Measurements from ENCODE around the gene DTD1.

Gene DTD1

DNA sequence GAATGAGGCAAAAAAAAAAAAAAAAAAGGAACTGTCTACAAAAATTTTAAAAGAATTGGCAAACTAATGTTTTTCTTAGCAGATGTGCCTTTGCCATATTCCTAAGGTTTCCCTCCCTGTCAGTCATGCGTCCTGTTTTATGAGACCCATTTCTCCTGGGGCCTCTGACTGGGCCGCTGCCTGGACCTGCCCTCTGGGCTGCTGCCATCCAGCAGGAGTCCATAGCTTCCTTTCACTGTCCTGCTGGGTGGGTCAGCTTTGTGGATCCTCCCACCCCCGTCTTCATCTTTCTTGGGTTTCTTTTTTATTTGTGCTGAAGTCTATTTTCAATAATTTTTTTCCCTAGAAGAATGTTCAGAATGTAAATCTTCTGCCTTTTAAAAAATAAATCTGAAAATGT, 114.9 kb downstream of the DTD1 start:
- Histone ChIP-seq H3K36me3 (ENCODE audit: insufficient read depth, low read length) (no peaks in the 10 kb centered on the region), H3K79me2 (ENCODE audit: insufficient read depth, low read length) (no peaks in the 10 kb centered on the region), H3K9ac (ENCODE audit: low read length) (no peak overlapping the region), H3K9me3 (ENCODE audit: low read length) (no peaks in the 10 kb centered on the region), H2AFZ (ENCODE audit: low read length) (no peak overlapping the region), H4K20me1 (ENCODE audit: insufficient read depth, low read length) (no peaks in the 10 kb centered on the region), H3K4me2 (ENCODE audit: low read length) (no peak overlapping the region), H3F3A (ENCODE audit: insufficient read depth, low read length) (no peaks in the 10 kb centered on the region), H3K4me3 (ENCODE audit: low read depth, low read length, poor library complexity, severe bottlenecking) (no peak overlapping the region), H3K27ac (ENCODE audit: low read depth, low read length, poor library complexity, severe bottlenecking) (no peak overlapping the region), H3K4me1 (ENCODE audit: insufficient read depth, low read length, severe bottlenecking) (no peaks in the 10 kb centered on the region), H3K27me3 (ENCODE audit: insufficient read depth, low read length) (no peaks in the 10 kb centered on the region), H3K9me2 (ENCODE audit: low read depth, low read length) (no peaks in the 10 kb centered on the region)
- TF ChIP-seq, protein P1, sequence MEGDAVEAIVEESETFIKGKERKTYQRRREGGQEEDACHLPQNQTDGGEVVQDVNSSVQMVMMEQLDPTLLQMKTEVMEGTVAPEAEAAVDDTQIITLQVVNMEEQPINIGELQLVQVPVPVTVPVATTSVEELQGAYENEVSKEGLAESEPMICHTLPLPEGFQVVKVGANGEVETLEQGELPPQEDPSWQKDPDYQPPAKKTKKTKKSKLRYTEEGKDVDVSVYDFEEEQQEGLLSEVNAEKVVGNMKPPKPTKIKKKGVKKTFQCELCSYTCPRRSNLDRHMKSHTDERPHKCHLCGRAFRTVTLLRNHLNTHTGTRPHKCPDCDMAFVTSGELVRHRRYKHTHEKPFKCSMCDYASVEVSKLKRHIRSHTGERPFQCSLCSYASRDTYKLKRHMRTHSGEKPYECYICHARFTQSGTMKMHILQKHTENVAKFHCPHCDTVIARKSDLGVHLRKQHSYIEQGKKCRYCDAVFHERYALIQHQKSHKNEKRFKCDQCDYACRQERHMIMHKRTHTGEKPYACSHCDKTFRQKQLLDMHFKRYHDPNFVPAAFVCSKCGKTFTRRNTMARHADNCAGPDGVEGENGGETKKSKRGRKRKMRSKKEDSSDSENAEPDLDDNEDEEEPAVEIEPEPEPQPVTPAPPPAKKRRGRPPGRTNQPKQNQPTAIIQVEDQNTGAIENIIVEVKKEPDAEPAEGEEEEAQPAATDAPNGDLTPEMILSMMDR (IDR thresholded peaks at IDR 0.05; ENCODE audit: low read length), result no peak
- no peak for TF ChIP-seq EZH2 (IDR thresholded peaks at IDR 0.05; ENCODE audit: borderline replicate concordance, low read length)

DNA sequence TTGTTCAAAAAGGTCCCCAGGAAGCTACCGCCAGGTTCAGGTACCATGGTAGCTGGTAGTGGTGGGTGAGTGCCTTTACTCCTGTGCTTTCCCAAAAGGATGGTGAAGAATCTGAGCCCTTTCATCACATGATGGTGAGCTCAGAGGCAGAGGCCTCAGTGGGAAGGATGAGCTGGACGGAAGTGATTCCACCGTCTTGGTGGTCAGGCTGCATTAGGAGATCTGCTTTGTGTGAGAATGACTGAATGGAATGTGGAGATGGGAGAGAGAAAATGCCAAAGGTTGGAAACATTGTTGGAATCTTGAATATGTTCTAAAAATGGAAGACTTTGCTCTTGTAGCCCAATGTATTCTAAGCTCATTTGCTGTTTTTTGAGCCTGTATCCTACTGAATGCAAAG, 117.6 kb downstream of the DTD1 start:
- H3K9me3 ChIP-seq (ENCODE audit: low read length), result no peaks in the 10 kb centered on the region
- no peaks in the 10 kb centered on the region for H3K36me3 ChIP-seq (ENCODE audit: insufficient read depth, low read length)
- H3K9ac ChIP-seq (ENCODE audit: low read length), result no peak overlapping the region
- no peak overlapping the region for H3K27ac ChIP-seq (ENCODE audit: low read depth, low read length, poor library complexity, severe bottlenecking)
- no peaks in the 10 kb centered on the region for H3K9me2 ChIP-seq (ENCODE audit: low read depth, low read length)
- no peaks in the 10 kb centered on the region for H3K4me1 ChIP-seq (ENCODE audit: insufficient read depth, low read length, severe bottlenecking)
- H3K4me3 ChIP-seq (ENCODE audit: low read depth, low read length, poor library complexity, severe bottlenecking), result no peak overlapping the region
- H3K79me2 ChIP-seq (ENCODE audit: insufficient read depth, low read length), result no peaks in the 10 kb centered on the region
- no peaks in the 10 kb centered on the region for H3F3A ChIP-seq (ENCODE audit: insufficient read depth, low read length)
- no peaks in the 10 kb centered on the region for H3K27me3 ChIP-seq (ENCODE audit: insufficient read depth, low read length)
- H3K4me2 ChIP-seq (ENCODE audit: low read length), result no peak overlapping the region
- H4K20me1 ChIP-seq (ENCODE audit: insufficient read depth, low read length), result no peaks in the 10 kb centered on the region
- TF ChIP-seq, protein P1 (IDR thresholded peaks at IDR 0.05; ENCODE audit: low read length), result no peak
- no peak for TF ChIP-seq EZH2 (IDR thresholded peaks at IDR 0.05; ENCODE audit: borderline replicate concordance, low read length)
- H2AFZ ChIP-seq (ENCODE audit: low read length), result no peak overlapping the region

DNA sequence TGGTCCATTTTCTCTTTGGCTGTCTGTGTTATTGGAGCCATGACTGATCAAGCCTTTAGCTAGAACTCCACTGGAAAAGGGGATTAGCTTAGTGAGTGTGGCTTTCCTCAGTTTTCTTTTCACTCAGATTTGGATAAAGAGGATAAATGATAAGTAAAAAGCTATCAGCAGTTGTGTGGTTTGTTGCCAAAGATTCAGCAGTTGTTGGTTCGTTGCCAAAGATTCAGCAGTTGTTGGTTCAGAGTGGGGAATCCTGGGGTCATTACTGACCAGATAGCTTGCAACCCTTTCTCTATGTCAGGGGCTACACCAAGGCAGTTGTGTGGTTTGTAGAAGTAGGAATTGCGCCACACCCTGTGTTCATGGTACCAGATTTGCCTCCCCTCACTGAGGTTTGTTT, 118.1 kb downstream of the DTD1 start:
- H4K20me1 ChIP-seq (ENCODE audit: insufficient read depth, low read length), result no peaks in the 10 kb centered on the region
- no peaks in the 10 kb centered on the region for H3K27me3 ChIP-seq (ENCODE audit: insufficient read depth, low read length)
- no peaks in the 10 kb centered on the region for H3F3A ChIP-seq (ENCODE audit: insufficient read depth, low read length)
- H3K79me2 ChIP-seq (ENCODE audit: insufficient read depth, low read length), result no peaks in the 10 kb centered on the region
- no peak overlapping the region for H3K9ac ChIP-seq (ENCODE audit: low read length)
- H3K36me3 ChIP-seq (ENCODE audit: insufficient read depth, low read length), result no peaks in the 10 kb centered on the region
- H3K27ac ChIP-seq (ENCODE audit: low read depth, low read length, poor library complexity, severe bottlenecking), result no peak overlapping the region
- no peaks in the 10 kb centered on the region for H3K9me3 ChIP-seq (ENCODE audit: low read length)
- H3K4me2 ChIP-seq (ENCODE audit: low read length), result no peak overlapping the region
- no peaks in the 10 kb centered on the region for H3K9me2 ChIP-seq (ENCODE audit: low read depth, low read length)
- TF ChIP-seq EZH2 (IDR thresholded peaks at IDR 0.05; ENCODE audit: borderline replicate concordance, low read length), result no peak
- TF ChIP-seq, protein P1 (IDR thresholded peaks at IDR 0.05; ENCODE audit: low read length), result no peak
- no peaks in the 10 kb centered on the region for H3K4me1 ChIP-seq (ENCODE audit: insufficient read depth, low read length, severe bottlenecking)
- no peak overlapping the region for H2AFZ ChIP-seq (ENCODE audit: low read length)
- no peak overlapping the region for H3K4me3 ChIP-seq (ENCODE audit: low read depth, low read length, poor library complexity, severe bottlenecking)
